ENCODE data around the gene AKAP6.

Gene AKAP6

DNA sequence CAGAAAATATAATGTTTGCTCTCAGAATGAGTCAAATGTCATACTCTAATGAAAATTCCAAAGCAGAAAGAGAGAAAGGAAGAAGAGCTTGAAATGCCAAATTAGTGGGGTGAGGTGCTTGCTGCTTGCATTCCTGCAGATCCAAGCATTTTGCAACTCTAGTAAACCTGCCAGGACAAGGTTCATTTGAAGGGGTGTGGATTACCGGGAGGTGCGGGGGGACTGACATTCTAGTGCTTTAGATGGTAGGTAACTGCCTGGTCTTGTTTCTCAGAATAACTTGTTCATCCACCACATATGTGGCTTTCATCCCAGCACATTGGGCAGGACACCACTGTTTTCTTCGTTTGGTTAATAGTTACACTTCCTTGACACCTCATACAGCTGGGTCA is 144.4 kb downstream of the AKAP6 start:
- in situ Hi-C loops (cut with HindIII; ENCODE audit: low sequenced_read_pairs): no loop called here

DNA sequence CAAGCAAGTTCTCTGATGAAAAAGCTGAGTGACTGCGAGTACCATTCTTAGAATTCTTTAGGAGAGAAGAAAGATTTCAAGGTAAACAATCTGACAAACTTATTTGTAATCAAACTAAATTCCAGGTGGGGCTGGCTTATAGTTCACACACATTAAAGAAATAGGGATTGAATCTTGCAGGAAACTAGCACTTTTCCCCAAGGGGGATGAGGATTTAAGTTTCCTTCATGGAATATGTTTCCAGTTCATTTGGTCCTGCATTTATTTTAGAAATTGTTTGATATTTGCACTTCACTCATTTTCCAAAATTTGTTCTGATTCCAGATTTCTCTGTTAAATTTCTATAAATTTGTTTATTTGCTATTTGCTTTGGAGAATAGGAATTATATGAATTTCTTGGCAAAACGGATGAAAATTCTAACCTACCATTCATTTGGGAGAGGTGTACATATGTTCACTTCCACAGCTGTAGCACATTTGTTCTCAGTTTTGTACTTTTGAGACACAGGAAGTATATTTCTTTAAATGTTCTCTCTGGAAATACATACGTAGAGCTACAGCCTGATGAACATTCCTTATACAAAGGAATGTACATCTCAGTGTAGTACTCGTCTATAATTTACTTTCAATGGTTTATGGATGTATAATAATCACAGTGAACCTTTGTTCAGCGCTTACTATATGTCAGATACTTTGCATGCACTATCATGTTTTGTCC is 145.5 kb downstream of the AKAP6 start:
- in situ Hi-C loops (cut with HindIII; ENCODE audit: low sequenced_read_pairs): no loop called here

DNA sequence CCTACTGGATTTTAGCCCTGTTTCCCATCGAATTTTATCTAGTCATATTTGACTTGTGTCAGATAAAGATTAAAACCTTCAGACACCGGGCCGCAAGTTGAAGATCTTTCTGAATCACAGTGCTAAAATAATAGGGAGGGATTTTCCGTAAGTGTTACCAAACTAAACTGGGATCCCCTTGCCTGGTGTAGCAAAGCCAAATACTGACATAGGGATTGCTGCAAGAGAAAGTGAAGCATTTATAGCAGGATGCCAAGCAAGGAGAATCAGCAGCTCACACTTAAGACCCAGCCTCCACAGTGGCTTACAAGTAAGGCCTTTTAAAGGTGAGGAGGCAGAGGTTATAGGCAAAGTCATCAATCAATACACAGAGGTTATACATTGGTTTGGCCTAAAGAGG is 147.4 kb downstream of the AKAP6 start:
- in situ Hi-C loops (cut with HindIII; ENCODE audit: low sequenced_read_pairs): no loop called here

DNA sequence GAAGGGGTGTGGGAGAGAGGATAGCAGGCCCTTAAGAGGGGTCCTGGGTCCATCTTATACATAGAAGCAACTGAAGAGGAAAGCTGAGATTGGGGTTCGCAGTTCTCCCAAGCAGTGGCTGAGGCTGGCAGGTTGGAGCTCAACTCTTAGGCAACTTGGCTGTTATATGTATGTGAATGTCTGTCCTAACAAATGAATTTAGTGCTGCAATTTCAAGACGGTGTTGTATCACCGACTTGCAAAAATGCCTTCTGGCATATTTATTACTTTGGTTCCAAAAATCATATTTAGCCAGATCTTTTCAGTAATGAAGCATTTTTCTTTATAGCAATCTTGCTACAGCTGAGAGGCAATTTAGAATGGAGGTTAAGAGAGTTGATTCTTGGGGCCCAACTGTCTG is 148.3 kb downstream of the AKAP6 start:
- in situ Hi-C loops (cut with HindIII; ENCODE audit: low sequenced_read_pairs): no loop called here

DNA sequence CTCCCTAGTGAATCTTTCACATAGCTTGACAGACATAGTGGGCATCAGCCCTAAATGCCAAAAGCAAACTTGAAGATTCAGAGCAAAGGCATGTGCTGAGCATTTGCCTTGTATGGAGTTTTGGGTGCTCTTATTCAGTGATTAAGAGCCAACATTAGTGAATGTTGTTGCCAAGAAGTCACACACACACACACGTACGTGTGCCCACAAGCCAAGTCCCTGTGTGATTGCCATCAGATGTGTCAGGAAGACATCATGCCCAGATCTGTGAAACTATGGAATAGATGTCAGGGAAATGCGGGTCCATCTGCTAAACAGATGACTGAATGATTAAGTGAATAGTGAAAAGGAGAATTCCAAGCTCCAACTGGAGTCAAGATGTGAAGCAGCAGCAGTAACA is 149.0 kb downstream of the AKAP6 start:
- in situ Hi-C loops (cut with HindIII; ENCODE audit: low sequenced_read_pairs): no loop called here

DNA sequence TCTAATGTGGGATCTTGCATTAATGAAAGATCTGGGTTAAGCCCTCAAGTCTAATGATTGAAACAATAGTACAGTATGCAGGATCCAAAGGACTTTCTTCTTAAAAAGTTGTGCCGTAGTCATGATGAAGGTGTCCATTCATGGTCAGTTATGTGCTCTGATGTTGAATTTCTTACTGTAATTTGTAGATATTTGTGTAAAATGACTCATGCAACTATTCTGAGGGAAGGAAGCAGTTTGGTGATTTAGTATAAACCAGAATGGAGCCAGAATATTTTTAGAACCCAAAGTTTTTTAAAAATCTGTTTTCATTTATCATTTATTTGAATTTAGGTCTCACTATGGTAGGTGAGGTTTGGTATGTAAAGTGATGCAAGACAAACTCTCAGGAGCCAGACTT is 151.2 kb downstream of the AKAP6 start:
- in situ Hi-C loops (cut with HindIII; ENCODE audit: low sequenced_read_pairs): no loop called here

DNA sequence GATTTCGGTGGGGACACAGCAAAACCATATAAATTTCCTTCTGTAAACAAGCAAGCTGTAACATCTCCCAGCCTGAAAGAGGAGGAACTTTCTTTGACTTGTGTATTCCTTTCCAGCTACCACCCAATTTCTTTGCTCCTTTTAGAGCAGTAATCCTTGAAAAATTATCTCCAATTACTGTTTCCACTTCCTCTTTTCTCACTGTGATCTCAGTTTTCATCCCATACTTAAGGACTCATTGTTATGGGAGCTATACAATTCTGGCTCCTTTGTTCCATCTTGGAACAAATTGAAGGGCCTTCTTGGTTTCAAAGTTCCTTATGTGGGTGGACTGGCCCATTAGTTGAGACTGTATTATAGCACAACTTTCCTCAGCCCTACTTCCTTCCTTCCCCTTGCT is 152.6 kb downstream of the AKAP6 start:
- in situ Hi-C loops (cut with HindIII; ENCODE audit: low sequenced_read_pairs): no loop called here

DNA sequence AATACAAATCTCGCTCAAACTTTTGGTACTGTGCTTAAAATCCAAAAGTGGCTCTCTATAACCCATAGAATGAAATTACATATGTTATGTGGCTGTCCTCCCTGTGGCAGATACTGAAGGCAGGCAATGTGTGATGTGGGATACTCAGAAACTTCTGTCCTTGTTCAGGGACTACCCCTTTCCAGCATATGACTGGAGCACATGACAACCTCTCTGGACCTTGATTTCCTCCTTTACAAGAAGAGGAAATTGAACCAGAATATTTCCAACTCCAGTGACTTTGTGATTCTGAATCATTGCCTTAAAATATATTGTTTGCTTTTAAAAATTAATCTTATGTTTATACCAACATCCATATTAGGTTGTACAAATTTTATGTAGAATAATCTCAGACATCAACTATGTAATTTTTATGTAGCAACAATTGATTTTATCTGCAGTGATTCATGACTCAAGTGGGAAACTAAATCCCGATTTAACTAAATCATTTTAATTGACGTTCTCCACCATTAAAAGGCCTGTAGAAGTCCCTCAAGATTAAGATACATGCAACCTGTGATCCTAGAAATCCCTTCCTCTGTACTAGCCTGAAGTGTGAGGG is 162.4 kb downstream of the AKAP6 start:
- in situ Hi-C loops (cut with HindIII; ENCODE audit: low sequenced_read_pairs): no loop called here

DNA sequence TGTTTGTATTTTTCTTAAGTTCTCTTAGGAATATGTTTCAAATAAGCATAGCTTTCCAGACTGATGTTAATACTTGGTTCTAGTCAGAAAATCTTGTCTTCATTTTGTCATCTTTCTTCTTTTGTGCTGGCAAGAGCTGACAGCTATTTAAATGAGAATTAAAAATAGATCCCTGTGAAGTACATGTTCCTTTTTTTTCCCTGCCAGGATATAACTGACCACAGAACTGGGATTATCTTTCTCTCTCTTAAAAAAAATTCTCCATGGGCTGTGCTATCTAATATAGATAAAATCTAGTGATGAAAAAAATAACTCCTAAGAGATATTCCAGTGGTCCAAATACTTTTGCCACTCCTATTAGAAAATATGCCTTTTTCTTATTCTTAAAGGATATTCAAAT is 163.4 kb downstream of the AKAP6 start:
- in situ Hi-C loops (cut with HindIII; ENCODE audit: low sequenced_read_pairs): no loop called here

DNA sequence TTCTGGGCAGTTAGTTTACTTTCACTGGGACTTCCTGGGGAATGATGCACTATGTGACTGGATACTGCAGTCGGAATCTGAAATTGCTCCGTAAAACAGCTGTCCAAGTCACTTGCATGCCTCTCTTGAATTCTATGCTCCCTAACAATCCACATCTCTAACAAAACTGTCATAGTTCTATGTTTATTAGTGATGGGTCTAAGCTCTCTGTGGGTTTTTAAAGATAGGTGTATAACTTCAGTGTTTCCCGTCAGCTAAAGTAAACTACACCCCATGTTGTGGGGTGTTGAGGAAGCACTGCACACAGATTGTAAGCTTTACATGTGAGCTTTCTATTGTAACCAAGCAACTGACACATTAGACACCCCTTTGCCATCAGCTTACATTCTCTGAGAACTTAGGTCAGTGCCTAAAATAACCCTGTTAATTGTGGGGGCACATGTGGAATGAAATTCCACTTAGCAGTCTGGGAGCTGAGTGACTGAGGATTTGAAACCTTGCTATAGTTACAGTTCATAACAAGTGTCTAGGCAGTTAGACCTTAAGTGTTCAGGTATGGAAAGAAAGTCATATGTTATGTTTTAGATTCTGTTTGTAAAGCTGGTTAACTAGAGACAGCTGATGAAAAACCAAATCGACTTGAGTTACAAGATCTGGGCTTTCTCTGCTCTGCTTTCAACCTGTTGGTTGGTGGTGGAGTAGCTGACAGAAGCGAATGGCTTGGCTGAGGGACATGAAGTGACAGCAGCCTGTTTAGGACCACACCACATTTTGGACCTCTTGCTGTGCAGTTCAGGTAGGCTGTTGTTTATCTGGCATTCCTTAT is 165.7 kb downstream of the AKAP6 start:
- in situ Hi-C loops (cut with HindIII; ENCODE audit: low sequenced_read_pairs): no loop called here

DNA sequence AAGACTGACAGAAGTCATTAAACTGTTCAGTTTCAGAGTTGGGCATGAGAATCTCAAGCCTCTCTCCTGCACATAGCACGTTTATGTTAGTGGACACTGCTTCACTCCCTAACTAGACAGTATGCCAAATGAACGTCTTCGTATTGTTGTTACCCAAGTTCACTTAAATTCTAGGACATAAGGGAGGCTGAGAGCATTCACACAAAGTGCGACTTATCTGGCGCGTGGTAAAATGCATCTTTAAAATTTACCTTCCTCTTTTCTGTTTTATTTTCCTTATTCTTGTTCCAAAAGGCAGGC is 166.3 kb downstream of the AKAP6 start:
- in situ Hi-C loops (cut with HindIII; ENCODE audit: low sequenced_read_pairs): no loop called here

DNA sequence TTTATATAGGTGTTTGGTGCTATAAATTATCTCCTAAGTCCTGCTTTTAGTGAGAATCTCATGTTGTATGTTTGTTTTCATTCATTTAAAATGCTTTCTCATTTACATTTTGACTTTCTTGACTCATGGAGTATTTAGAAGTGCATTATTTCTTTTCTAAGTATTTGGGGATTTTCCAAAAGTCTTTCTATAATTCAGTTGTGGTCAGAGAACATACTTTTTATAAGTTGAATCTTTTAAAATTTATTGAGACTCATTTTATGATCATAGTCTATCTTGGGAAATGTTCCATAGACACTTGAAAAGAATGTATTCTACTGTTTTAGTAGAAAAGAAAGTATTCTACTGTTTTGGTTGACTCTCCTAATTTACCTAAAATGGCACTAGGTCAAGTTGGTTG is 168.2 kb downstream of the AKAP6 start:
- in situ Hi-C loops (cut with HindIII; ENCODE audit: low sequenced_read_pairs): no loop called here

DNA sequence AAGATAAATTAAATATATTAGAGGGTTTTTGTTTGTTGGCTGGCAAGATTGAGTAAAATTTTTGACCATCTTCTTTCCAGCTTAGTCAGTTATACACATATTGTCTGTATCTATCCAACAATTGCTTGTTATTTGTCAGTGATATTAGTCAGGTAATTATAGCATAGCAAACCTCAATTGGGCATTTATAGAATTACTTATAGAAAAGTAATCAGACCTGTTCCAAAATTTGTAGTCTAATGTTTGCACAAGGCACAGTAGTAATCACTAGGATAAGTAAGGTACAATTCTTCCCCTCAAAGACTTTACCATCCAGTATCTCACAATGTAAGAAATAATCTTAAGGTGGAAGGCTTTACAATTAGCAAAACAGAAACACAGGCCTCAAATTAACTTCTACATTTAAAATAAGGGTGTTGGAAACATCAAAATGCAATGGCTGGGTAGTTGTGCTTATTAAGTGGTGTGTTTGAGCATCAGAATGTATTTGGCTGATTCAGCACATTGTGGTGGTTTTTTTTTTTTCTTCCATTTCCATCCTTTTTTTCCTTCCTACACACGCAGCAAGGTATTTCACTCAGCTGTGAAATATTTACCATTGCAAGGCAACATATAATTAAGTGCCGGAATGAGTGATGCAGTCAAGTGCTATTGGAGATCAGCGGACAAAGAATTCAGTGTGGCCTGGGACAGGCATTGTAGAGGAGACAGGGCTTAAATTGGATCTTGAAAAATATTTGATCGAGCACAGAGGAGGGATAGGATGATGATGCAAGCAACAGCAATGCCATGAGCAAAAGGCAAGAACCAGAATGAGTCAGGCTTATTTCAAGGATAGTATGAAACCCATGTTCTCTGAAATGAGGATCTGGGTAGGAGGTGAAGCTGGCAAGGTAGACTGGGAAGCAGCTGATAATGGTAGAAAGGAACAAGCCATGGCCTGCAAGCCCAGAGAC is 178.2 kb downstream of the AKAP6 start:
- in situ Hi-C loops (cut with HindIII; ENCODE audit: low sequenced_read_pairs): no loop called here

DNA sequence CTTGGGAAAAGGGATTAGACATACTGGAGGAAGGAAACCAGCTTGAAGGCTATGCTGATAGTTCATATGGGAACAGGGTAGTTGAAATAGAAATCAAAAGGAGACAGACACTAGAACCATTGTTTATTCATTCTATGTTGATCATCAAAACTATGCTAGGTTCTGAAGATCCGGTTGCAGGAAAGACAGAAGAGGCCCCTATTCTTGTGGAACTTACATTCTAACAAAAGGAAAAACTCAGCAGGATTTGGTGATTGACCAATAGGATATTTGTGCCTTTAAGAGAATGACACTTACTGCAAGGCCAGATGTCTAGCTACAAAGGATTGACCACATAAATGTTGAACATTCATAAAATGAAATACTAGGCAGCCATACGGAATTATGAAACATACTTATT is 179.2 kb downstream of the AKAP6 start:
- in situ Hi-C loops (cut with HindIII; ENCODE audit: low sequenced_read_pairs): no loop called here

DNA sequence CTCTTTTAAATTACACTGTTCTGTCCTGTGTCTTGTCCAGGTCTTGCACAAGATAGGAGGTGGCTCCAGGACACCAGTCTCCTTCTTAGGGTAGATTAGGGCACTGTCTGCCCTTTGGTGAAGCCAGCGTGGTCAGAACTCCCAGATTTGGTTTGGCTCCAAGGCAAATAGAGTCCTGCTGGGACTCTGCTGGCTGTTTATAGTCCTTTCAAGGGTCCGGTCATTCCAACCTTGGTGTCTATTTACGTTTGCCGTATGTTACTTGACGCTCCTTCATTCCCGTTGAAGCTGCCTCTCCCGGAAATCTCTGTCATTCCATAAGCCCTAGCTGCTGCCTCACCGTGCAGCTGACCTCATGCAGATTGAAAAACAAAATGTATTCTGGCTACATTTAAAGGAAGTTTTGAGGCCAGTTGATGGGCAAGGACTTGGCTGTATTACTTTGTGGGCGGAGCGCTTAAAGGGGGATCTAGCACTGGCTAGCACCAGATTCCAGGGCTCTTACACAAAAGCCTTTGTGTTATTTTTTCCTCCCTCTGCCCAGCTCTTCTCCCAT is 180.6 kb downstream of the AKAP6 start:
- in situ Hi-C loops (cut with HindIII; ENCODE audit: low sequenced_read_pairs): no loop called here

DNA sequence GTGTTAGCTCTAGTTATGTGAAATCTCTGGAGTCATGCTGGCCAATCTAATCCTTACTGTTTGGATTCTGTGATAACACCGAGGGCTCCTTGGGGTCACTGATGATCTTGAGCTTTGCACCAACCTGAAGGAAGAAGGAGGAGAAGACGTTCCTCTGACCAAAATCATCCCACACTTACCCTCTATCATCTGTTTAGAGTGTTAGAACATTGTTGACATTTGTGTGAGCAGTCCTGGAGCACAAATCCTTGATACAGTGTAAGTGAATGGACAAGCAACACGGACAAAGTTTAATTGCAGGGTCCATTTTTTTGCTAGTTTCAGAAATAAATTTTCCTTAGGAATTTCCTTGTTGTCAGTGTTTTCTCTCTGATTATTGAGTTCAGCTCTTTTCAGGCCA is 181.7 kb downstream of the AKAP6 start:
- in situ Hi-C loops (cut with HindIII; ENCODE audit: low sequenced_read_pairs): no loop called here

DNA sequence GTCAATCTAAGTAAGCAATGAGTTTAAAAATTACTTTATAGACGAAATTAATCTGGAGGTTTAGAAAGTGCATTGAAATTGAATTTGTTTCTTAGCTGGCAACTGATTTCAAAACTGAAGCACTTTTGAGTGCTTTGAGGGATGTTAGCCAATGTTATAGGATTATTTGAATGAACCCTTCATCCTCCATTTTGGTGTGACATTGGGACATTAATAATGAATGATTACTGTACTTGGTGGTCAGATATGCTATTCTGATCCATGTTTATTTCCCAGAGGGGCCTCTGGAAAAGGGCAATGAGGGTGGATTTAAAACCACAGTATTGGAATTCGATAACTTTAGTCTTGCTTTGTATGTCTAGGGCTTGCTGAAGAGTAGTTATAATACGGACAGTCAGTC is 183.2 kb downstream of the AKAP6 start:
- in situ Hi-C loops (cut with HindIII; ENCODE audit: low sequenced_read_pairs): no loop called here

DNA sequence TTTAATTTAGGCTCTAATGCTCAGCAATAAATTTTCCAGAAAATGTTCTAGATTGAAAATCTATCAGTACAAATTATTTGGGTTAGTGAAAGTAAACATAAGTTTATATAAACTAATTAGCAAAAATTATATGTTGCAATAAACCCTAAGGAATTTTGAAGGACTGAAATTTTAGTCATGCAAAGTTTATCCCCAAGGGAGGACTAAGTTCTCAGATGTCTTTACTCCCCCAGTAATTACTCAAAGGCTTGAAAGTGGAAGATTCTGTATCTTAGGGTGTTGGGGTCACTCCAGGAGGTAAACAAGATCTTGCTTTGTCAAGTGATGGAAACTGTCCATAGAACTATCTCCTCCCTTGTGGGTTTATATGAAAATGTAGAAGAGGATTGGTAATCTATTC is 183.7 kb downstream of the AKAP6 start:
- in situ Hi-C loops (cut with HindIII; ENCODE audit: low sequenced_read_pairs): no loop called here

DNA sequence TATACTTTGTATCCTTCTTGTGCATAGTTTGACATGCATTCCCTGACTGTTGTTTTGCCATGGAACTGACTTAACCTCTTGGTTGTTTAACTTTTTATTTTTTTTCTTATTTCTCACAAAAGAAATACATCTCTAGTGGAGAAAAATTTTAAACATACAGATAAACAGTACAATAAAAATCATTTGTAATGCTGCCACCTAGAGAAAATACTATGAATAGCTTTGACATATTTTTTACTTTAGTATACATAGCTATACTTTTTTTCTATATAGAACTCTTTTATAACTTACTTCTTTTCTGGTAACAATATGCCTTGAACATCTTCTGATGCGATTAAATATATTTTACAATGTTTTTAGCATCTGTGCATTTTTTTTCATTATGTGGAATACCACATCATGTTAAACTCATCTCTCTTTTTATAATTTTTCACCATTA is 184.5 kb downstream of the AKAP6 start:
- in situ Hi-C loops (cut with HindIII; ENCODE audit: low sequenced_read_pairs): no loop called here

DNA sequence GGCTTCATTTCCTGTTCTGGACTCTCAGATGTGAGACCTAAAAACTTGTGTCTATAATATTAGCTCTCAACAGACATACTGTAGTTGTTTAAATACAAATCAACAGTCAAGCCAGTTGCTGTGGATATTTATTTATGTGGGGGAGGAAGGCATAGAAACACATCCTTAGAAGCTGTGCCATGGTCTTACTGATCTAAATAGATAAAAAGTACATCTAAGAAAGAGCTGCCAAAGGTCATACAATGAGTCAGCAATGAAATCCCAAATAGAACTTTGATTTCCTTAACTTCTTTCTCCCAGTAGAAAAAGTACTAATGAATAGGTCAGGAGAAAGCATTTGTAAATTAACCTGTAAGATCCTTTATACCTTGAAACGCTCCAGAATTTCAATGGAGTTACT is 185.1 kb downstream of the AKAP6 start:
- in situ Hi-C loops (cut with HindIII; ENCODE audit: low sequenced_read_pairs): no loop called here

DNA sequence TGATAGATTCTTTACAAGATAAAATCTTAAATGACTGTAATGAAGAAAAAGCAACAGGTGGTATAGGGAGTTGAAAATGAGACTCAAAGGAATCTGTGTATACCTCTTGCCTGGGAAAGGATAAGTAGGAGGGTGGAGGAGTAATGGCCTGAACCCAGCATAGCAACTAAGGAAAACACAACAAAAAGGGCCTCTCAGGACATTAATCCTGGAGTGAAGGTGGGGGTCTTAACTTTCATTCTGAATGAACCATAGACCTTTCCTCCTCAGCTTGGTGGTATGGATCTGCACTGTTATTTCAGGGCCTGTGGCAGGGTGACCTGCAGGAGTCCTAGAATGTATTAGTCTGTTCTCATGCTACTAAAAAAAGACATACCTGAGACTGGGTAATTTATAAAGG is 185.6 kb downstream of the AKAP6 start:
- in situ Hi-C loops (cut with HindIII; ENCODE audit: low sequenced_read_pairs): no loop called here

All from endothelial cell of hepatic sinusoid (primary cell).